ENCODE data around the gene OR4B1.

The OR4B1 gene

DNA sequence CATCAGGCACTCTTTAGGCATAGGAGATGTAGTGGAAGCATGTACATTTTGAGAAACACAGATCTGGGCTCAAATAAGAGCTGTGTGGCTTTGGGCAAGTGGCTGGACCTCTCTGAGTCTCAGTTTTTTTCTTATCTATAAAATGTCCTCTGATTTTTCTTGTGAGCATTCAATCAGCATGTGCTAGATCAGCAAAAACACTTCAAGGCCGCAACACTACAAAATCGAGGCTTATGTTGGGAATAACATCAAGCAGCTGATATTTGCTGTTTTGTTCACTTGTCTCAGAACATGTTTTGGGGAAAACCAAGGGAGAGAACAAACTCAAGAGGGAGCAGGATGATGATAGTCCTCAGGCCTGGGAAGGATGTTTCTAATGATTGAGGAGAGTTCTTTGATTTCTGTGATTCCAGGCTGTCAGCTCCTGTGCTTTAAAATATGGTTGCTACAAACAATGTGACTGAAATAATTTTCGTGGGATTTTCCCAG is 46.9 kb downstream of the OR4B1 start, which contains the start of gene OR4X1:
OR4X1 (plus strand) TSS at position 439 of the 489 bp plus-strand sequence; CDS start at position 439, 0 bp downstream.
- DNase-seq, result no peak

Measured in activated CD4-positive, alpha-beta T cell treated with anti-CD3 and anti-CD28 coated beads, Interleukin-2, amount 50 U/mL, for 1 hour (primary cell).